ENCODE measurements around the gene ZDHHC11. TPM values are rescaled to one million over a fixed set of nuclear protein-coding genes. Genes with fewer than 3 reads are reported as not detected.
"Not testable (repeated sequence)": the region's sequence is repeated elsewhere in the genome, so short reads cannot be mapped to it uniquely, and the experiment has no call there.

ZDHHC11 gene
- total RNA-seq, 2 experiments from 2014 or later, result 13.3 to 18.3 TPM

DNA sequence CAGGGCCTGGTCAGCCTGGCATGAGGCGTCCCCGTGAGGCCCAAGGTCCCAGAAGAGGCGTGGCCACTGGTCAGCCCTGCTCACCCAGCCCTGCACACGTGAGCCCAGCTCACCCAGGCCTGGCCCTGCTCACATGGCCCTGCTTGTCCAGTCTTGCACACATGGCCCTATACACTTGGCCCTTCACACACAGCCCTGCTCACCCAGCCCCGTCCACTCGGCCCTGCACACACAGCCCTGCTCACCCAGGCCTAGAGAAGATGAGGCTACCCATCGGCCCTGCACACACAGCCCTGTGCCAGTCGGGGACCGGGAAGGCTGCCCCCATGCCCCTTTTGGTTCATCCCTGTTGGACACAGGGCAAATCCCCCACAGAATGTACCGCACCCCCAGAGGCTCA lies 94.6 kb downstream of the ZDHHC11 start:
- H3K27ac ChIP-seq (ENCODE audit: low read depth in 1 of 2, low read length in 2 of 2), result no peak overlapping the region
- ATAC-seq (ENCODE audit: poor library complexity) (no peak), DNase-seq (peak in 4 of 14 experiments; percentile 0 to 34 (median 8))
- no peaks in the 10 kb centered on the region for H3K9me3 ChIP-seq (ENCODE audit: control insufficient read depth in 1 of 2, insufficient read depth in 1 of 2, low read length in 2 of 2)
- no peaks in the 10 kb centered on the region for H3K9me3 Mint-ChIP-seq
- intact Hi-C loops (cut with DNase I, micrococcal nuclease), result no loop called here
- H3K4me3 Mint-ChIP-seq, result no peak overlapping the region
- H3K27me3 ChIP-seq (ENCODE audit: control insufficient read depth in 1 of 2, insufficient read depth in 2 of 2, low read length in 2 of 2), result no peaks in the 10 kb centered on the region
- peaks cover 31% of the 10 kb centered on the region for H3K4me1 ChIP-seq (ENCODE audit: insufficient read depth, low read length)
- H3K4me1 Mint-ChIP-seq (ENCODE audit: low read depth), result peaks cover 30% of the 10 kb centered on the region
- no peak overlapping the region for H3K4me3 ChIP-seq (ENCODE audit: low read length)
- H3K27me3 Mint-ChIP-seq, result no peaks in the 10 kb centered on the region
- TF ChIP-seq, protein P1, sequence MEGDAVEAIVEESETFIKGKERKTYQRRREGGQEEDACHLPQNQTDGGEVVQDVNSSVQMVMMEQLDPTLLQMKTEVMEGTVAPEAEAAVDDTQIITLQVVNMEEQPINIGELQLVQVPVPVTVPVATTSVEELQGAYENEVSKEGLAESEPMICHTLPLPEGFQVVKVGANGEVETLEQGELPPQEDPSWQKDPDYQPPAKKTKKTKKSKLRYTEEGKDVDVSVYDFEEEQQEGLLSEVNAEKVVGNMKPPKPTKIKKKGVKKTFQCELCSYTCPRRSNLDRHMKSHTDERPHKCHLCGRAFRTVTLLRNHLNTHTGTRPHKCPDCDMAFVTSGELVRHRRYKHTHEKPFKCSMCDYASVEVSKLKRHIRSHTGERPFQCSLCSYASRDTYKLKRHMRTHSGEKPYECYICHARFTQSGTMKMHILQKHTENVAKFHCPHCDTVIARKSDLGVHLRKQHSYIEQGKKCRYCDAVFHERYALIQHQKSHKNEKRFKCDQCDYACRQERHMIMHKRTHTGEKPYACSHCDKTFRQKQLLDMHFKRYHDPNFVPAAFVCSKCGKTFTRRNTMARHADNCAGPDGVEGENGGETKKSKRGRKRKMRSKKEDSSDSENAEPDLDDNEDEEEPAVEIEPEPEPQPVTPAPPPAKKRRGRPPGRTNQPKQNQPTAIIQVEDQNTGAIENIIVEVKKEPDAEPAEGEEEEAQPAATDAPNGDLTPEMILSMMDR (IDR thresholded peaks at IDR 0.05), result no peak
- no peaks in the 10 kb centered on the region for H3K36me3 ChIP-seq (ENCODE audit: insufficient read depth, low read length)
- H3K36me3 Mint-ChIP-seq (ENCODE audit: low read depth), result no peaks in the 10 kb centered on the region
- H3K27ac Mint-ChIP-seq, result peak overlapping the region; percentile 79
- ChIA-PET POLR2A (no interaction called here), CTCF (no interaction called here)

DNA sequence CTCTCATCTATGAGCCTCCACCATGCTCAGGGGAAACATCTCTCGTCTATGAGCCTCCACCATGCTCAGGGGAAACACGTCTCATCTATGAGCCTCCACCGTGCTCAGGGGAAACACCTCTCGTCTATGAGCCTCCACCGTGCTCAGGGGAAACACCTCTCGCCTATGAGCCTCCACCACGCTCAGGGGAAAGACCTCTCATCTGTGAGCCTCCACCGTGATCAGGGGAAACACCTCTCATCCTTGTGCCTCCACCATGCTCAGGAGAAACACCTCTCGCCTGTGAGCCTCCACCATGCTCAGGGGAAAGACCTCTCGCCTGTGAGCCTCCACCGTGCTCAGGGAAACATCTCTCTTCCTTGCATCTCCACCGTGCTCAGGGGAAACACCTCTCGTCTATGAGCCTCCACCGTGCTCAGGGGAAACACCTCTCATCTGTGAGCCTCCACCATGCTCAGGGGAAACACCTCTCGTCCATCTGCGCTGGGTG lies 96.6 kb downstream of the ZDHHC11 start:
- H3K4me1 ChIP-seq (ENCODE audit: insufficient read depth, low read length), result peaks cover 24% of the 10 kb centered on the region
- H3K27ac ChIP-seq (ENCODE audit: low read depth in 1 of 2, low read length in 2 of 2); H3K9me3 ChIP-seq (ENCODE audit: control insufficient read depth in 1 of 2, insufficient read depth in 1 of 2, low read length in 2 of 2); H3K27me3 ChIP-seq (ENCODE audit: control insufficient read depth in 1 of 2, insufficient read depth in 2 of 2, low read length in 2 of 2); H3K4me3 ChIP-seq (ENCODE audit: low read length); H3K27me3 Mint-ChIP-seq; H3K9me3 Mint-ChIP-seq; CTCF ChIA-PET; H3K4me3 Mint-ChIP-seq; H3K36me3 Mint-ChIP-seq (ENCODE audit: low read depth); ATAC-seq (ENCODE audit: poor library complexity); H3K36me3 ChIP-seq (ENCODE audit: insufficient read depth, low read length); intact Hi-C loops (cut with DNase I, micrococcal nuclease); POLR2A ChIA-PET: not testable (repeated sequence)
- peak overlapping the region; percentile 57 for H3K27ac Mint-ChIP-seq
- peaks cover 27% of the 10 kb centered on the region for H3K4me1 Mint-ChIP-seq (ENCODE audit: low read depth)
- peak in 4 of 14 experiments; percentile 0 to 41 (median 6) for DNase-seq

DNA sequence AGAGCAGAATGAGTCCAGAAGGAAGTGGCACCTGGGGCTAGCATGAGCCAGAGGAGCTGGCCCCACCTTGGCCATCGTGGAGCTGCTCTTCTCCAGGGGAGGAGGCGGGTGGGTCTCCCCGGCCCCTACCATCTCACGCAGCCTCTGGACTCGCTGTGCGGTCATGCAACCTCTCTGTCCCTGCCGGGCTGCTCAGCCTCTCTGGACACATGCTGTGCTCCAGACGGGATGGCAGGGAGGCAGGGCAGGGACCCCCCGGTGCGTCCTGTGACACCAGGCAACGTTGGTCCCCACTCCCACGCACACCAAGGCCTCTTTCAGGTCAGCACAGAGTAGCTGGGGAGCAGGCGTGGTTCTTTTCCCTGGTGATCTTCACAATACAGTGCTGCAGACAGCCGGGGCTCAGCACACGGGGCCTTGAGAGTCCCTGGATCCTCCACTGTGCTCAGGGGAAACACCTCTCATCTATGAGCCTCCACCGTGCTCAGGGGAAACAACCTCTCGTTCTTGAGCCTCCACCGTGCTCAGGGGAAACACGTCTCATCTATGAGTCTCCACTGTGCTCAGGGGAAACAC lies 97.1 kb downstream of the ZDHHC11 start:
- DNase-seq, result peak in 2 of 14 experiments; percentile 0 to 1
- H3K9me3 Mint-ChIP-seq; CTCF ChIA-PET; POLR2A ChIA-PET; H3K36me3 Mint-ChIP-seq (ENCODE audit: low read depth); H3K27ac ChIP-seq (ENCODE audit: low read depth in 1 of 2, low read length in 2 of 2); H3K36me3 ChIP-seq (ENCODE audit: insufficient read depth, low read length); H3K9me3 ChIP-seq (ENCODE audit: control insufficient read depth in 1 of 2, insufficient read depth in 1 of 2, low read length in 2 of 2); H3K4me3 Mint-ChIP-seq; intact Hi-C loops (cut with DNase I, micrococcal nuclease); ATAC-seq (ENCODE audit: poor library complexity); H3K4me3 ChIP-seq (ENCODE audit: low read length); H3K27me3 Mint-ChIP-seq; H3K27me3 ChIP-seq (ENCODE audit: control insufficient read depth in 1 of 2, insufficient read depth in 2 of 2, low read length in 2 of 2): not testable (repeated sequence)
- H3K4me1 Mint-ChIP-seq (ENCODE audit: low read depth), result peaks cover 21% of the 10 kb centered on the region
- H3K27ac Mint-ChIP-seq, result peak overlapping the region; percentile 57
- H3K4me1 ChIP-seq (ENCODE audit: insufficient read depth, low read length), result peaks cover 19% of the 10 kb centered on the region

- H3K27ac Mint-ChIP-seq; intact Hi-C loops (cut with DNase I, micrococcal nuclease); H3K36me3 Mint-ChIP-seq (ENCODE audit: low read depth); H3K27me3 ChIP-seq (ENCODE audit: control insufficient read depth in 1 of 2, insufficient read depth in 2 of 2, low read length in 2 of 2); H3K27ac ChIP-seq (ENCODE audit: low read depth in 1 of 2, low read length in 2 of 2); H3K9me3 ChIP-seq (ENCODE audit: control insufficient read depth in 1 of 2, insufficient read depth in 1 of 2, low read length in 2 of 2); H3K4me3 ChIP-seq (ENCODE audit: low read length); CTCF ChIA-PET; POLR2A ChIA-PET; H3K27me3 Mint-ChIP-seq; H3K4me3 Mint-ChIP-seq; ATAC-seq (ENCODE audit: poor library complexity); H3K9me3 Mint-ChIP-seq; H3K4me1 ChIP-seq (ENCODE audit: insufficient read depth, low read length); H3K36me3 ChIP-seq (ENCODE audit: insufficient read depth, low read length): not testable (repeated sequence)
- H3K4me1 Mint-ChIP-seq (ENCODE audit: low read depth), result peaks cover 15% of the 10 kb centered on the region
- DNase-seq, result peak in 1 of 14 experiments; percentile 0
Measured at GRCh38 chr5:752532-753115, 98.2 kb downstream of the ZDHHC11 start.

GRCh38 chr5:751992-752391 lies 98.8 kb downstream of the ZDHHC11 start:
- H3K9me3 ChIP-seq (ENCODE audit: control insufficient read depth in 1 of 2, insufficient read depth in 1 of 2, low read length in 2 of 2); H3K27ac ChIP-seq (ENCODE audit: low read depth in 1 of 2, low read length in 2 of 2); H3K9me3 Mint-ChIP-seq; H3K27me3 Mint-ChIP-seq; H3K4me3 Mint-ChIP-seq; H3K36me3 Mint-ChIP-seq (ENCODE audit: low read depth); H3K27me3 ChIP-seq (ENCODE audit: control insufficient read depth in 1 of 2, insufficient read depth in 2 of 2, low read length in 2 of 2); H3K4me3 ChIP-seq (ENCODE audit: low read length); intact Hi-C loops (cut with DNase I, micrococcal nuclease); H3K4me1 ChIP-seq (ENCODE audit: insufficient read depth, low read length); POLR2A ChIA-PET; H3K27ac Mint-ChIP-seq; ATAC-seq (ENCODE audit: poor library complexity); CTCF ChIA-PET; H3K36me3 ChIP-seq (ENCODE audit: insufficient read depth, low read length): not testable (repeated sequence)
- H3K4me1 Mint-ChIP-seq (ENCODE audit: low read depth), result peaks cover 12% of the 10 kb centered on the region
- peak in 2 of 14 experiments; percentile 0 to 32 for DNase-seq

Measured in CD4-positive, alpha-beta T cell (primary cell).